Airway epithelial cell (primary cell): ENCODE results near the gene OR8B8. TPM values are rescaled to one million over a fixed set of nuclear protein-coding genes. Genes with fewer than 3 reads are reported as not detected.

Experiments
- total RNA-seq: library from RNA; depleted of rRNA; stranded (reverse); fragments of >200 nt; gene quantifications from 2 replicates; pipeline ENCODE4 v1.2.3, GENCODE V29; 2015

OR8B8 gene
- total RNA-seq: not detected in 2 replicates

GRCh38 chr11:124445646-124446150 is at the start of gene OR8B8:
TSS of gene OR8B8 (minus strand) at chr11:124445696. CDS start at chr11:124441085, 4,611 bp downstream.

DNA sequence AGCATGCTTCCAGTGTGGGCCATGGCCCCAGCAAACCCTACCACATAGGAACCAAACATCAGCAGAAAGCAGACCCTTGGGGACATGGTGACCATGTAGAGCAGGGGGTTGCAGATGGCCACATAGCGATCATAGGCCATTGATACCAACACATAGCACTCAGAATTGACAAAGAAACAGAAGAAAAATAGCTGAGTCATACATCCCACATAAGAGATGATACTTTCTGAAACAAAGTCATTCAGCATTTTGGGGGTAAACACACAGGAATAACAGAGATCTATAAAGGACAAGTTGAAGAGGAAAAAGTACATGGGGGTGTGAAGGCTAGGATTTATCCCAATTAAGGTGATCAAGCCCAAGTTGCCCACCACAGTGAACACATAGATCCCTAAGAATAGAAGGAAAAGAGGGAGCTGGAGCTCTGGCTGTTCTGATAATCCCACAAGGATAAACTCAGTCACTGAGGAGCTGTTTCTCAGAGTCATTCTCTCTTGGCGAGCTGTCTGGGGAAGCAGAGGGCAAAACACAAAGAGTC is 21.0 kb downstream of the OR8B8 start, which contains the start of gene OR8B4:
TSS of gene OR8B4 (minus strand) at position 488 of the 538 bp plus-strand sequence. CDS start at position 488, 0 bp downstream.

DNA sequence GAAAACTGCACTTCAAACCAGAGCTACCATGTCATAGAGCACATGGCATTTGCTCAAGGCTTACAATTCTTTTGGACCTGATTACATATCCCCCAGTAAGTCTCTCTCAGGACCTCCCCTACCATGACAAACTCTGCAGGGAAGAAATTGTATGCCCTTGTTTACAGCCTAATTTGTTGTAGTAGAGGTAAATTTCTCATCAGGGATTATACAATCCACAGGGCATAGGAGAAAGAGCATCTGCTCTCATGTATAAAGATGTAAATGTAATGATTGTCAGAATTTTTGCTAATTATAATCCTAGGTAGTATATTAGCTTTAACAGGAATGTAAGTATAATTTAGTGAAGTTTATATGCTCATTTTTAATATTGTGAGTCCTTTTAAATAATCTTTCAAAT is 46.6 kb downstream of the OR8B8 start, which contains the start of gene OR8B3:
TSS of gene OR8B3 (minus strand) at position 101 of the 400 bp plus-strand sequence. CDS start 1,673 bp downstream, outside the sequence.

Other genes with a start within 250 kb of the OR8B8 start
- gene OR8G1, start 204.6 kb downstream of the OR8B8 start, total RNA-seq: not detected in 2 replicates
- gene OR8G5, start 189.3 kb downstream of the OR8B8 start, total RNA-seq: not detected in 2 replicates
- gene OR8D1, start 131.7 kb downstream of the OR8B8 start, total RNA-seq: not detected in 2 replicates
- not detected in 2 replicates for gene OR8D2, start 125.5 kb downstream of the OR8B8 start, total RNA-seq
- not detected in 2 replicates for gene OR8B2, start 61.2 kb downstream of the OR8B8 start, total RNA-seq
- not detected in 2 replicates for gene OR8B3, start 46.7 kb downstream of the OR8B8 start, total RNA-seq
- not detected in 2 replicates for gene OR8B4, start 20.8 kb downstream of the OR8B8 start, total RNA-seq
- gene OR8B12, start 98.0 kb upstream of the OR8B8 start, total RNA-seq: not detected in 2 replicates
- gene OR8A1, start 124.3 kb upstream of the OR8B8 start, total RNA-seq: not detected in 2 replicates
- not detected in 2 replicates for gene PANX3, start 165.7 kb upstream of the OR8B8 start, total RNA-seq
- 17.5 and 20.5 TPM in 2 replicates for gene TBRG1, start 177.2 kb upstream of the OR8B8 start, total RNA-seq
- gene SIAE, start 228.0 kb upstream of the OR8B8 start, total RNA-seq: 8.6 and 15.2 TPM in 2 replicates
- 16.2 and 19.5 TPM in 2 replicates for gene SPA17, start 228.2 kb upstream of the OR8B8 start, total RNA-seq